ENCODE measurements around the gene SUCO.

The SUCO gene

GRCh38 chr1:172532183-172532699, 709 bp upstream of the SUCO start:
- Mint-ChIP-seq H3K9me3 (no peaks in the 10 kb centered on the region), H3K27ac (peak overlapping the region; percentile 99), H3K36me3 (peaks cover 0 to 4% of the 10 kb centered on the region in 2 donors), H3K4me1 (peaks cover 20 to 33% of the 10 kb centered on the region in 2 donors), H3K4me3 (peak overlapping the region; percentile 92 to 98), H3K27me3 (no peaks in the 10 kb centered on the region)
- peak; percentile 90 for DNase-seq
- peak; percentile 78 to 80 for ATAC-seq (replicated peaks)

GRCh38 chr1:172533513-172534151, 682 bp downstream of the SUCO start:
- peaks cover 3 to 8% of the 10 kb centered on the region in 2 donors for H3K36me3 Mint-ChIP-seq
- no peaks in the 10 kb centered on the region for H3K9me3 Mint-ChIP-seq
- H3K27me3 Mint-ChIP-seq, result no peaks in the 10 kb centered on the region
- H3K4me3 Mint-ChIP-seq, result peak overlapping the region; percentile 92 to 98
- DNase-seq (peak; percentile 35), ATAC-seq (replicated peaks) (peak; percentile 35 to 40)
- H3K4me1 Mint-ChIP-seq, result peaks cover 26 to 44% of the 10 kb centered on the region in 2 donors
- peak overlapping the region; percentile 99 for H3K27ac Mint-ChIP-seq

DNA sequence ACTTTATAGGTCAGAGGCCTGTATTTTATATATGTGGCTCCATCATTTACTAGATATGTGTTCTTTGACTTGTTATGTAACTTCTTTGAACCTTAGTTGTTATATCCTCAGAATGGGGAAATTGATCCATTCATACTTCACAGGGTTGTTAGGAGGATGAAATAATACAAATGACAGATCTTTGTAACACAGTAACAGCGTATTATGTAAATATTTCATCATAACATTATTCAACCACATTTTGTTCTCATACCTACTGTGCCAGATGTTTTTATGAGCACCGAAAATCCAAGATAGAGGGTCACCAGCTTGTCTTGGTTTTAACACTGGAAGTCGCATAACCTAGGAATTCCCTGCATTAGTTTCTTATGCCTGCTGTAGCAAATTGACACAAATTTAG, 3.3 kb downstream of the SUCO start:
- ATAC-seq (replicated peaks), result no peak
- peaks cover 31 to 51% of the 10 kb centered on the region in 2 donors for H3K4me1 Mint-ChIP-seq
- H3K9me3 Mint-ChIP-seq, result no peaks in the 10 kb centered on the region
- DNase-seq, result no peak
- no peaks in the 10 kb centered on the region for H3K27me3 Mint-ChIP-seq
- H3K36me3 Mint-ChIP-seq, result peaks cover 3 to 8% of the 10 kb centered on the region in 2 donors
- H3K27ac Mint-ChIP-seq, result no peak overlapping the region
- H3K4me3 Mint-ChIP-seq, result no peak overlapping the region

DNA sequence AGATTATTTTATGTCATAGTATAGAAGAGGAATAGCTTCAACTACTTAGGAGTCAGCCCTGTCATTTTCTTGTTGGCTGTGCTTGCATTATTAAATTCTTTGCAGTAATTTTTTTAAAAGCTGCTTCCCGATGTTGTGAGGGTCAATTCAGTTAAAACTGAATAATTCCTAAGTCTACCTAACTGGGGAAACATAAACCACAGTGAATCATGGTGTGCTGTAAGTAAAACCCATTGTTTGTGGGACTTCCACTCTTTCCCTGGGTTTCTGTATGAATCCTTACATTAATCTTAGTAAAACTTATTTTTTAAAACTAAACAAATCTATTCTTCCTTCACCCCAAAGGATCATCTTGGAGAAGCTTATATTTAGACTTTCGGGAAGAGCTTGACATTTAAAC, 4.4 kb downstream of the SUCO start:
- H3K9me3 Mint-ChIP-seq, result no peaks in the 10 kb centered on the region
- peaks cover 6 to 11% of the 10 kb centered on the region in 2 donors for H3K36me3 Mint-ChIP-seq
- ATAC-seq (replicated peaks), result no peak
- no peak overlapping the region for H3K27ac Mint-ChIP-seq
- H3K27me3 Mint-ChIP-seq, result no peaks in the 10 kb centered on the region
- no peak overlapping the region for H3K4me3 Mint-ChIP-seq
- DNase-seq, result no peak
- peaks cover 33 to 56% of the 10 kb centered on the region in 2 donors for H3K4me1 Mint-ChIP-seq

- no peak for DNase-seq
- no peak overlapping the region for H3K27ac Mint-ChIP-seq
- peaks cover 37 to 61% of the 10 kb centered on the region in 2 donors for H3K4me1 Mint-ChIP-seq
- H3K27me3 Mint-ChIP-seq, result no peaks in the 10 kb centered on the region
- H3K36me3 Mint-ChIP-seq, result peaks cover 6 to 11% of the 10 kb centered on the region in 2 donors
- H3K9me3 Mint-ChIP-seq, result no peaks in the 10 kb centered on the region
- ATAC-seq (replicated peaks), result no peak
- no peak overlapping the region for H3K4me3 Mint-ChIP-seq
These were observed 5.0 kb downstream of the SUCO start for GRCh38 chr1:172537827-172538391.

GRCh38 chr1:172540635-172541034, 7.7 kb downstream of the SUCO start:
- Mint-ChIP-seq H3K9me3 (no peaks in the 10 kb centered on the region), H3K36me3 (peaks cover 6 to 7% of the 10 kb centered on the region in 2 donors), H3K4me3 (no peak overlapping the region), H3K27ac (no peak overlapping the region), H3K27me3 (no peaks in the 10 kb centered on the region), H3K4me1 (peaks cover 24 to 43% of the 10 kb centered on the region in 2 donors)
- DNase-seq (no peak), ATAC-seq (replicated peaks) (no peak)

DNA sequence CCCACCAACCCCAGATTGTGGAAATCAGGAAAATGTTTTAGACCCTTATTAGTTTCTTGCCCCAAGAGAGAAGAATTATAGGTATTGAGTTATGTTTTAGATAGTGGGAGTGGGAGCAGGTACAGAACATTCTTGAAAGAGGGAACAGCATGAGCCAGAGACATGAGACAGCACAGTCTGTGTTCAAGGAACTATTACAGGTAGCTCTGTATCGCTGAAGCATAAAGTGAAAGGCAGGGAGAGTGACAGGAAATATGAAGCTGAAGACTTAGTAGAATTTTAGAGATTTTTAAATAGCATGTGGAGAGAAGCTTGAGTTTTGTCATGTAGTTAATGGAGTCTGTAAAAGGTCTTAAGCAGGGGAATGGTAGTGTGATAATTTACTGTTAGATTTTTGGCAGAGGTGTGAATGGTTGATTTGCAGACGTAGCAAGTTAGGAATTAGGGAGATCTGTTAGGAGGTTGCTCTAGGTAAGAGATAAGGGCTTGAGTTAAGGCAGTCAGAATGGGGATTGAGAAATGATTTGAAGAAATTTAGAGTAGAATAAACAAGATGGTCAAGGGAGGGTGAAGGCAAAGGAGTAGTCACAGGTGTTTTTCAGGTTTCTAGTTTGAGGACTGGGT, 11.6 kb downstream of the SUCO start:
- H3K4me1 Mint-ChIP-seq, result peaks cover 24 to 46% of the 10 kb centered on the region in 2 donors
- peak in 1 of 2 donors; percentile 4 for ATAC-seq (replicated peaks)

GRCh38 chr1:172545396-172546004, 12.6 kb downstream of the SUCO start:
- peak; percentile 96 to 97 for ATAC-seq (replicated peaks)
- Mint-ChIP-seq H3K9me3 (no peaks in the 10 kb centered on the region), H3K36me3 (peaks cover 3 to 6% of the 10 kb centered on the region in 2 donors), H3K27me3 (no peaks in the 10 kb centered on the region), H3K4me1 (peaks cover 24 to 49% of the 10 kb centered on the region in 2 donors), H3K27ac (no peak overlapping the region), H3K4me3 (no peak overlapping the region)
- no peak for DNase-seq

More for the DNA sequence above, 11.6 kb downstream of the SUCO start:
- no peak for DNase-seq
- no peak overlapping the region for H3K27ac Mint-ChIP-seq
- peaks cover 3 to 6% of the 10 kb centered on the region in 2 donors for H3K36me3 Mint-ChIP-seq
- H3K9me3 Mint-ChIP-seq, result no peaks in the 10 kb centered on the region
- H3K4me3 Mint-ChIP-seq, result no peak overlapping the region
- no peaks in the 10 kb centered on the region for H3K27me3 Mint-ChIP-seq

DNA sequence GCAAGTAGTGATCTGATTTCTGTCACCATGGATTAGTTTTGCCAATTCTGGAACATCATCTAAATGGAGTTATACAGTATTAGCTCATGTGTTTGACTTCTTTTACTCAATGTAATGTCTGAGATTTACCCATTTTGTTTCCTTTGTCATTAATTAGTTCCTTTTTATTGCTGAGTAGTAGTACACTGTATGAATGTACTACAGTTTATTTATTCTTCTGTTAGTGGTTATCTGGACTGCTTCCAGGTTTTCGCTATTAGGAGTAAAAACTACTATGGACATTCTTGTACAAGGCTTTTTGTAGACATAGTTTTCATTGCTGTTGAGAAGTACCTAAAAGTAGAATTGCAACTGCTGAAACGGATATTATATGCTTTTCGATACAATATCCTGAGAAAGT, 14.1 kb downstream of the SUCO start:
- H3K27me3 Mint-ChIP-seq, result no peaks in the 10 kb centered on the region
- ATAC-seq (replicated peaks) (no peak), DNase-seq (no peak)
- H3K36me3 Mint-ChIP-seq, result peaks cover 0 to 10% of the 10 kb centered on the region in 2 donors
- H3K4me1 Mint-ChIP-seq, result peaks cover 18 to 42% of the 10 kb centered on the region in 2 donors
- H3K9me3 Mint-ChIP-seq, result no peaks in the 10 kb centered on the region
- H3K27ac Mint-ChIP-seq, result no peak overlapping the region
- H3K4me3 Mint-ChIP-seq, result no peak overlapping the region

DNA sequence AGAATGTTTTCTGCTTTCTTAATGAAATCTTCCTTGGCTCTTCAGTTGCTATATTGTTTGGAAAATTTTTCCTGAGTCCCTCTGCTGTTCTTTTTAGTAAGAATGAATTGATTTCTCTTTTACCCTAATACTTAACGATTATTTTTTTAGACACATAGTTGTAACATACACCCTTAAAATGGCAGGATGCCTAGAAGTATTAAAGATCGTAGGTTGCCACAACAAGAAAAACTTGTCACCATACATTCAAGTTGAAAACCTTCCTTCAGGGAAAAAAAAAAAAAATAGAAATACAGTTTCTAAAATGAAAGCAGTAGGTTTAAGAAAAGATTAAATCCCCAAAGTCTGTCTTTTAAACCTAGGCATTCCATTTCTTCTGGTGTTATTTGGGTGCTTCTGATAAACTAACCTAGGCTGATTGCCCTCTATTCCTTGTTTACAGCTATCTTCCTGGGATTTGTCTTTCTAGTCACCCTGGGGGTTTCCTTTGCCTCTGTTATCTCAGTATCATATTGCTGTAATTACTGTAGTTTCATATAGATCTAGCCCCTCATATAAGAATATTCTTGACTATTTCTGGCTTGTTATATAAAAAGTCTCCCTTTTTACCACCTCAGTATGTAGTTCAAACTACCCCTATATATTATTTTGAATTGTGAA, 16.8 kb downstream of the SUCO start:
- no peaks in the 10 kb centered on the region for H3K27me3 Mint-ChIP-seq
- peaks cover 0 to 10% of the 10 kb centered on the region in 2 donors for H3K36me3 Mint-ChIP-seq
- no peak for ATAC-seq (replicated peaks)
- no peaks in the 10 kb centered on the region for H3K9me3 Mint-ChIP-seq
- H3K4me1 Mint-ChIP-seq, result peaks cover 14 to 34% of the 10 kb centered on the region in 2 donors
- no peak overlapping the region for H3K27ac Mint-ChIP-seq
- no peak overlapping the region for H3K4me3 Mint-ChIP-seq
- no peak for DNase-seq

- no peak for ATAC-seq (replicated peaks)
- no peak for DNase-seq
- Mint-ChIP-seq H3K9me3 (no peaks in the 10 kb centered on the region), H3K27ac (no peak overlapping the region), H3K4me3 (no peak overlapping the region), H3K36me3 (peaks cover 6 to 18% of the 10 kb centered on the region in 2 donors), H3K4me1 (peaks cover 17 to 41% of the 10 kb centered on the region in 2 donors), H3K27me3 (no peaks in the 10 kb centered on the region)
These were observed 18.3 kb downstream of the SUCO start for GRCh38 chr1:172551279-172551678.

GRCh38 chr1:172554915-172555314, 22.0 kb downstream of the SUCO start:
- DNase-seq, result no peak
- no peak overlapping the region for H3K4me3 Mint-ChIP-seq
- peaks cover 6 to 17% of the 10 kb centered on the region in 2 donors for H3K4me1 Mint-ChIP-seq
- H3K27me3 Mint-ChIP-seq, result no peaks in the 10 kb centered on the region
- peaks cover 13 to 36% of the 10 kb centered on the region in 2 donors for H3K36me3 Mint-ChIP-seq
- H3K27ac Mint-ChIP-seq, result no peak overlapping the region
- no peaks in the 10 kb centered on the region for H3K9me3 Mint-ChIP-seq
- ATAC-seq (replicated peaks), result no peak

DNA sequence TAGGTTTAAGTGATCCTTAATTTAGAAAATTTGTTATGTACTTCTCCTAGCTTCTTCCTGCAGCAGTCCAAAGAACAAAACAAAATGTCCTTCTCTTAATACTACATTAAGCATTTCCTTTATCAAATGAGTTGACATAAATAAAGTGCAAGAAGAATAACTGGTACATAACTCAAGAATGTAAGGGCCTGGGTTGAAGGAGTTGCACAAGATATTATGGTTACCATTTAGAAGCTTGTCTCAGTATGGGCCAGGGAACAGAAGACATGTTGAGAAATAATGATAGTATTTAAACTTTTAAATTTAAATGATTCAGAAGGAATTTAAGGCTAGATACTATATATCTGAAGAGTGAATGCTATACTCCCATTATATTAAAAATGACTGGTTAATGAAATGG, 23.5 kb downstream of the SUCO start:
- Mint-ChIP-seq H3K27ac (no peak overlapping the region), H3K27me3 (no peaks in the 10 kb centered on the region), H3K9me3 (no peaks in the 10 kb centered on the region), H3K4me1 (peaks cover 4 to 9% of the 10 kb centered on the region in 2 donors), H3K4me3 (no peak overlapping the region), H3K36me3 (peaks cover 22 to 40% of the 10 kb centered on the region in 2 donors)
- no peak for ATAC-seq (replicated peaks)
- DNase-seq, result no peak

- no peak overlapping the region for H3K4me3 Mint-ChIP-seq
- H3K27ac Mint-ChIP-seq, result no peak overlapping the region
- peaks cover 4 to 7% of the 10 kb centered on the region in 2 donors for H3K4me1 Mint-ChIP-seq
- ATAC-seq (replicated peaks) (no peak), DNase-seq (no peak)
- H3K27me3 Mint-ChIP-seq, result no peaks in the 10 kb centered on the region
- peaks cover 28 to 42% of the 10 kb centered on the region in 2 donors for H3K36me3 Mint-ChIP-seq
- H3K9me3 Mint-ChIP-seq, result no peaks in the 10 kb centered on the region
These were observed 24.3 kb downstream of the SUCO start for GRCh38 chr1:172557270-172557669.
